ENCODE results near the gene ACTR8. TPM values are rescaled to one million over a fixed set of nuclear protein-coding genes. Genes with fewer than 3 reads are reported as not detected.
A peak's percentile ranks its signal among the peaks of the same experiment; 100 is the strongest.

ACTR8 gene
- polyA plus RNA-seq, 3 donors, result 8.3 to 12.2 (median 10.7) TPM

DNA sequence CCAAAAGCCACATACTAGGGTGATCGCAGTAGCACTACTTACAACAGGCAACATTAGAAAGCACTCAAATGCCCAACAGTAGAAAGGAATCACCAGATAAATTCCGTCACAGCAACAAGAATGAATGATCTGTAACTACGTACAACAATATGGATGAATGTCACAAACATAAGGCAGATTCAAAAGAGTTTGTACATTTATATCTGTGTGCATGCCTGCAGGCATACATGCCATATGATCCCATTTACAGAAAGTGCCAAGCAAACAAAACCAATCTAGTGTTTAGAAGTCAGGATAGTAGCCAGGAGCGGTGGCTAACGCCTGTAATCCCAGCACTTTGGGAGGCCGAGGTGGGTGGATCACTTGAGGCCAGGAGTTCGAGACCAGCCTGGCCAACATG, 32.0 kb downstream of the ACTR8 start:
- Histone ChIP-seq H2AFZ (ENCODE audit: insufficient read depth, low read depth, low read length, poor library complexity, severe bottlenecking) (no peak overlapping the region), H3K9ac (ENCODE audit: insufficient read depth, low read length, poor library complexity, severe bottlenecking) (no peak overlapping the region), H3K79me2 (ENCODE audit: insufficient read depth, low read length) (no peaks in the 10 kb centered on the region), H3K4me3 (replicated peaks in 1 of 3; ENCODE audit: low read depth in 2 of 3, low read length in 3 of 3) (no peak overlapping the region), H3K27ac (ENCODE audit: low read depth in 1 of 2, low read length in 2 of 2) (no peak overlapping the region), H3K9me3 (replicated peaks in 1 of 2; ENCODE audit: control insufficient read depth in 1 of 2, insufficient read depth in 1 of 2, low read length in 2 of 2) (peaks cover 0 to 8% of the 10 kb centered on the region in 2 donors), H3K4me1 (ENCODE audit: control insufficient read depth in 1 of 2, insufficient read depth in 2 of 2, low read length in 2 of 2) (peaks cover 8 to 14% of the 10 kb centered on the region in 2 donors), H3K36me3 (replicated peaks in 1 of 2; ENCODE audit: control insufficient read depth in 1 of 2, insufficient read depth in 2 of 2, low read length in 2 of 2) (no peaks in the 10 kb centered on the region), H4K20me1 (ENCODE audit: insufficient read depth, low read length) (no peaks in the 10 kb centered on the region), H3K27me3 (ENCODE audit: control insufficient read depth in 2 of 2, insufficient read depth in 2 of 2, low read length in 2 of 2) (peaks cover 26 to 44% of the 10 kb centered on the region in 2 donors), H3K4me2 (replicated peaks; ENCODE audit: extremely low read depth, low read length, poor library complexity, severe bottlenecking) (no peak overlapping the region)
- H3K27me3 Mint-ChIP-seq (ENCODE audit: low read depth in 3 of 3), result peaks cover 30 to 53% (median 36%) of the 10 kb centered on the region in 3 donors
- WGBS (ENCODE audit: insufficient coverage), result 95% methylated on average over 4 of the region's 7 CpGs
- no peak for DNase-seq
- H3K4me1 Mint-ChIP-seq, result peaks cover 9% of the 10 kb centered on the region
- no peak overlapping the region for H3K27ac Mint-ChIP-seq
- H3K9me3 Mint-ChIP-seq, result peaks cover 0 to 7% (median 1%) of the 10 kb centered on the region in 7 donors
- H3K4me3 Mint-ChIP-seq, result no peak overlapping the region
- H3K36me3 Mint-ChIP-seq, result peaks cover 1 to 2% of the 10 kb centered on the region in 2 donors
- TF ChIP-seq, protein P1, sequence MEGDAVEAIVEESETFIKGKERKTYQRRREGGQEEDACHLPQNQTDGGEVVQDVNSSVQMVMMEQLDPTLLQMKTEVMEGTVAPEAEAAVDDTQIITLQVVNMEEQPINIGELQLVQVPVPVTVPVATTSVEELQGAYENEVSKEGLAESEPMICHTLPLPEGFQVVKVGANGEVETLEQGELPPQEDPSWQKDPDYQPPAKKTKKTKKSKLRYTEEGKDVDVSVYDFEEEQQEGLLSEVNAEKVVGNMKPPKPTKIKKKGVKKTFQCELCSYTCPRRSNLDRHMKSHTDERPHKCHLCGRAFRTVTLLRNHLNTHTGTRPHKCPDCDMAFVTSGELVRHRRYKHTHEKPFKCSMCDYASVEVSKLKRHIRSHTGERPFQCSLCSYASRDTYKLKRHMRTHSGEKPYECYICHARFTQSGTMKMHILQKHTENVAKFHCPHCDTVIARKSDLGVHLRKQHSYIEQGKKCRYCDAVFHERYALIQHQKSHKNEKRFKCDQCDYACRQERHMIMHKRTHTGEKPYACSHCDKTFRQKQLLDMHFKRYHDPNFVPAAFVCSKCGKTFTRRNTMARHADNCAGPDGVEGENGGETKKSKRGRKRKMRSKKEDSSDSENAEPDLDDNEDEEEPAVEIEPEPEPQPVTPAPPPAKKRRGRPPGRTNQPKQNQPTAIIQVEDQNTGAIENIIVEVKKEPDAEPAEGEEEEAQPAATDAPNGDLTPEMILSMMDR (IDR thresholded peaks at IDR 0.05), result no peak
- intact Hi-C loops (cut with micrococcal nuclease), result no loop called here

DNA sequence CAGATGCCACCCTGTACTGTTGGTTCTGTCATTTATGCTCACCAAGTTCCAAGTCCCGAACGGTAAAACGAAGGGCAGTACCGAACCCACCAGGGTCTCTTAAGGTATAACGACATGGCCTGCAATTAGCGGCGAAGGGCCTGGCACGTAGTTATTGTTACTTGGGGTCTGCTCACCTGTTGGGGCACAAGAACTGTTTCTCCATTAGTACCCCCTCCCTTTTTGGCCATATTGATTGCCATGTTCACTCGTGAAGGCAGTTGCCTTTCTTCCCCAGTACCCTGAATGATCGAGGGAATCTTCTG, 35.1 kb downstream of the ACTR8 start:
- intact Hi-C loops (cut with micrococcal nuclease), result no loop called here
- no peak for DNase-seq
- Histone ChIP-seq H3K79me2 (ENCODE audit: insufficient read depth, low read length) (no peaks in the 10 kb centered on the region), H3K4me2 (replicated peaks; ENCODE audit: extremely low read depth, low read length, poor library complexity, severe bottlenecking) (peak overlapping the region; percentile 80), H4K20me1 (ENCODE audit: insufficient read depth, low read length) (no peaks in the 10 kb centered on the region), H3K27me3 (ENCODE audit: control insufficient read depth in 2 of 2, insufficient read depth in 2 of 2, low read length in 2 of 2) (peaks cover 29 to 64% of the 10 kb centered on the region in 2 donors), H3K9ac (ENCODE audit: insufficient read depth, low read length, poor library complexity, severe bottlenecking) (no peak overlapping the region), H3K4me3 (replicated peaks in 1 of 3; ENCODE audit: low read depth in 2 of 3, low read length in 3 of 3) (peak overlapping the region in 1 of 3 experiments; percentile 76), H2AFZ (ENCODE audit: insufficient read depth, low read depth, low read length, poor library complexity, severe bottlenecking) (no peak overlapping the region), H3K27ac (ENCODE audit: low read depth in 1 of 2, low read length in 2 of 2) (no peak overlapping the region), H3K36me3 (replicated peaks in 1 of 2; ENCODE audit: control insufficient read depth in 1 of 2, insufficient read depth in 2 of 2, low read length in 2 of 2) (no peaks in the 10 kb centered on the region), H3K4me1 (ENCODE audit: control insufficient read depth in 1 of 2, insufficient read depth in 2 of 2, low read length in 2 of 2) (peaks cover 8 to 14% of the 10 kb centered on the region in 2 donors), H3K9me3 (replicated peaks in 1 of 2; ENCODE audit: control insufficient read depth in 1 of 2, insufficient read depth in 1 of 2, low read length in 2 of 2) (peaks cover 0 to 8% of the 10 kb centered on the region in 2 donors)
- peak overlapping the region; percentile 60 to 81 for H3K4me3 Mint-ChIP-seq
- H3K27me3 Mint-ChIP-seq (ENCODE audit: low read depth in 3 of 3), result peaks cover 51 to 68% (median 53%) of the 10 kb centered on the region in 3 donors
- TF ChIP-seq, protein P1 (IDR thresholded peaks at IDR 0.05), result no peak
- H3K36me3 Mint-ChIP-seq, result peaks cover 2 to 3% of the 10 kb centered on the region in 2 donors
- H3K9me3 Mint-ChIP-seq, result peaks cover 0 to 10% (median 1%) of the 10 kb centered on the region in 7 donors
- peaks cover 9% of the 10 kb centered on the region for H3K4me1 Mint-ChIP-seq
- 60% methylated on average over 7 of the region's 10 CpGs for WGBS (ENCODE audit: insufficient coverage)
- H3K27ac Mint-ChIP-seq, result no peak overlapping the region

All from CD14-positive monocyte (primary cell).